Measurements from ENCODE around the gene LOC128125822.

LOC128125822 gene

DNA sequence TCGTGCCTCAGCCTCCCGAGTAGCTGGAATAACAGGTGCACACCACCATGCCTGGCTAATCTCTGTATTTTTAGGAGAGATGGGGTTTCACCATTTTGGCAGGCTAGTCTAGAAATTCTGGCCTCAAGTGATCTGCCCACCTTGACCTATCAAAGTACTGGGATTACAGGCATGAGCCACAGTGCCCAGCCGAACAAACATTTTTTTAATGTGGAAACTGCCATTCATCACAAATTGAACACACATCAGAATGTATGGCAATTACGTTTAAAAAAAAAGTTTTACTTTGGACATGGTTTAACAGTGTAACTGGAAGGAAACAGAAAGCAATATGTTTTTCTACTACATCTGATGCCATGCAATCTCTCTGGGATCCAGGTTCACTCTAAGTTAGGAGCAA is 38.3 kb upstream of the LOC128125822 start:
- no peak overlapping the region for H3K4me3 ChIP-seq
- no peak overlapping the region for H3K27ac ChIP-seq
- TF ChIP-seq POLR2A (IDR thresholded peaks at IDR 0.05): no peak
- no peak for TF ChIP-seq POLR2AphosphoS5 (IDR thresholded peaks at IDR 0.05)
- TF ChIP-seq, protein P1, sequence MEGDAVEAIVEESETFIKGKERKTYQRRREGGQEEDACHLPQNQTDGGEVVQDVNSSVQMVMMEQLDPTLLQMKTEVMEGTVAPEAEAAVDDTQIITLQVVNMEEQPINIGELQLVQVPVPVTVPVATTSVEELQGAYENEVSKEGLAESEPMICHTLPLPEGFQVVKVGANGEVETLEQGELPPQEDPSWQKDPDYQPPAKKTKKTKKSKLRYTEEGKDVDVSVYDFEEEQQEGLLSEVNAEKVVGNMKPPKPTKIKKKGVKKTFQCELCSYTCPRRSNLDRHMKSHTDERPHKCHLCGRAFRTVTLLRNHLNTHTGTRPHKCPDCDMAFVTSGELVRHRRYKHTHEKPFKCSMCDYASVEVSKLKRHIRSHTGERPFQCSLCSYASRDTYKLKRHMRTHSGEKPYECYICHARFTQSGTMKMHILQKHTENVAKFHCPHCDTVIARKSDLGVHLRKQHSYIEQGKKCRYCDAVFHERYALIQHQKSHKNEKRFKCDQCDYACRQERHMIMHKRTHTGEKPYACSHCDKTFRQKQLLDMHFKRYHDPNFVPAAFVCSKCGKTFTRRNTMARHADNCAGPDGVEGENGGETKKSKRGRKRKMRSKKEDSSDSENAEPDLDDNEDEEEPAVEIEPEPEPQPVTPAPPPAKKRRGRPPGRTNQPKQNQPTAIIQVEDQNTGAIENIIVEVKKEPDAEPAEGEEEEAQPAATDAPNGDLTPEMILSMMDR (IDR thresholded peaks at IDR 0.05): no peak
- 90 to 92% methylated on average over 4 of the region's 4 CpGs for WGBS, 2 donors (ENCODE audit: low coverage in 1 of 2)
- ATAC-seq: no peak
- no peaks in the 10 kb centered on the region for H3K9me3 ChIP-seq
- no peaks in the 10 kb centered on the region for H3K4me1 ChIP-seq
- no peaks in the 10 kb centered on the region for H3K36me3 ChIP-seq
- no peaks in the 10 kb centered on the region for H3K27me3 ChIP-seq

DNA sequence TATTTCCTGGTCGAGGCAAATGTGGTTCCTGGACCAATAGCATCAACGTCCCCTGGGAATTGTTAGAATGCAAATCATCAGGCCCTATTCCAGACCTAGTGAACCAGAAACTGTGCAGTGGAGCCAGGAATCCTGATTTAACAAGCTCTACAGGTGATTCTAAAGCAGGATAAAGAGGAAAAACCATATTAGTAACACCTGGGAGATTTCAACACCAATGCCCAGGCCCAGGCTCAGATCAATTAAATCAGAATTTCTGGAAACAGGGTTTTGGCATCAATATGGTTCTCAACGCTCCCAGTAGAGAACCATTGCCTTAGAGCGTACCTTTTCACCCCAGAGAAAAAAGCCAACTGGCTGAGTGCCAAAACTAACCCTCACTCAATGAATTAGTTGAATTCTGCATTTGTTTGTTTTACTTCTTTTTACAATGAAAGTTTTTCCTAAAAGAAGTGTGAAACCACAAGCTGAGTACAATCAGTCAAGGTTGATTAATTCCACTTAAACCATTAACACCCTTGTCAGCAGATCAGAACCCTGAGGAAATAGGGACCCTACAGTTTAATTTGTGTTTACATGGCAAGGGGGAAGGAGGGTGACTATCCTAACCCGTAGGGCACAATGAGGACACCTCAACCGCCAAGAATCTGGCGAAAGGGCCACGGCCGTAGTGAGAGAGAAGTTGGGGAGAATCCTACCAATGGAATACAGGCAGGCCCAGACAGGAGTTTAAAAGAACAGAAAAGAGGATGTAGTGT is 34.9 kb upstream of the LOC128125822 start:
- Histone ChIP-seq H3K4me3 (no peak overlapping the region), H3K36me3 (no peaks in the 10 kb centered on the region), H3K27ac (no peak overlapping the region), H3K4me1 (no peaks in the 10 kb centered on the region), H3K9me3 (no peaks in the 10 kb centered on the region), H3K27me3 (no peaks in the 10 kb centered on the region)
- TF ChIP-seq POLR2AphosphoS5 (IDR thresholded peaks at IDR 0.05) (no peak), EP300 (IDR thresholded peaks at IDR 0.05) (no peak), POLR2A (IDR thresholded peaks at IDR 0.05) (no peak)
- TF ChIP-seq, protein P1 (IDR thresholded peaks at IDR 0.05): no peak
- no peak for ATAC-seq
- 50 to 67% methylated on average over 4 to 6 of the region's 9 CpGs for WGBS, 2 donors (ENCODE audit: low coverage in 1 of 2)

DNA sequence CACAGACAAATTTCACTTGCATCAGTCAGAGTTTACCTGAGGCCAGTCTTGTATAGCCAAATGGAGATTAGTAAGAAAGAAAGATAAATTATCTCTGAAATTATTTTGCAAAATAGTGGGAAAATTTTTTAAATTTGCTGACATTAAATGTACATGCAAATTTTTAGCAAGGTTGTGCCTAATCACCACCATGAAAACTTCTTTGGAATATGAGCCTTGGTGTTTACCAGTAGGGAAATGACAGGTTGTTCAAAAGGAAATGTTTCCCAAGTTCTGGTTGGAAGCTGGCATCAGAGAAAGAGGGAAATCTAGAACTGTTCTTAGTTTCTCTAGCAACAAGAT is 34.4 kb upstream of the LOC128125822 start:
- Histone ChIP-seq H3K36me3 (no peaks in the 10 kb centered on the region), H3K9me3 (no peaks in the 10 kb centered on the region), H3K4me1 (no peaks in the 10 kb centered on the region), H3K4me3 (no peak overlapping the region), H3K27ac (no peak overlapping the region), H3K27me3 (no peaks in the 10 kb centered on the region)
- ATAC-seq: no peak
- TF ChIP-seq EP300 (IDR thresholded peaks at IDR 0.05) (no peak), POLR2A (IDR thresholded peaks at IDR 0.05) (no peak), POLR2AphosphoS5 (IDR thresholded peaks at IDR 0.05) (no peak)

DNA sequence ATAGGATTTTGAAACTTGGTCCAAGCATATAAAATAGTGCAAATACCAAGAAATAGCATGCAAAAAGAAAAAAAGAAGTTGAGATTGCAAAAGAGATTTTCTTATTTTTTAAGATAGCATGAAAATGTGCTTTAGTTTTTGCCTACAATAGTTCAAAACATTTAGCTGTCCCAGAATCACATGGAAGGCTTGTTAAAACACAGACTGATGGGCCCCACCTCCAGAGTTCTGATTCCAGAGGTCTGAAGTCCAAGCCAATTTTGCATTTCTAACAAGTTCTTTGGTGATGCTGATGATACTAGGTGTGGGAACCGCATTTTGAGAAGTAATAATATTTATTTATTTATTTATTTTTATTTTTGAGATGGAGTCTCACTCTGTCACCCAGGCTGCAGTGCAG is 33.7 kb upstream of the LOC128125822 start:
- Histone ChIP-seq H3K4me3 (no peak overlapping the region), H3K4me1 (no peaks in the 10 kb centered on the region), H3K36me3 (no peaks in the 10 kb centered on the region), H3K27ac (no peak overlapping the region), H3K9me3 (no peaks in the 10 kb centered on the region), H3K27me3 (no peaks in the 10 kb centered on the region)
- 82 to 88% methylated on average over 1 of the region's 1 CpG for WGBS, 2 donors (ENCODE audit: low coverage in 1 of 2)
- TF ChIP-seq EP300 (IDR thresholded peaks at IDR 0.05): no peak
- TF ChIP-seq POLR2A (IDR thresholded peaks at IDR 0.05): no peak
- TF ChIP-seq, protein P1 (IDR thresholded peaks at IDR 0.05): no peak
- TF ChIP-seq POLR2AphosphoS5 (IDR thresholded peaks at IDR 0.05): no peak
- ATAC-seq: no peak

DNA sequence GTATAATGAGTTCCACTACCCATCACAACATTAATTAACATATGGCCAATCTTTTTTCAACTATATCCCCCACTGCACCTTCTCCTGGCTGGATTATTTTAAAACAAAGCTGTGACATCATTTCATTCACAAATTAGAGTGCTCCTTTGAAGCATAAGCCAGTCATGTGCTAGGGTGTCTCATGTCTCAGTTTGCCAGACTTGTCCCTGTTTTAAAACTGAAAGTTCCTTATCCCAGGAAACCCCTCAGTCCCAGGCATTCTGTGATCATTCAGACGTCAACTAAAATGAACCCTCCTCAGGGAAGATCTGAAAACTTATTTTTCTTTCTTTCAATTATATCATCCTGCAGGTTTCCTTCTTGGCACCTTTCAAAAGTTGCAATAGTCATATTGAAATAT is 29.3 kb upstream of the LOC128125822 start:
- H3K9me3 ChIP-seq: no peaks in the 10 kb centered on the region
- H3K27ac ChIP-seq: no peak overlapping the region
- TF ChIP-seq POLR2AphosphoS5 (IDR thresholded peaks at IDR 0.05) (no peak), EP300 (IDR thresholded peaks at IDR 0.05) (no peak), POLR2A (IDR thresholded peaks at IDR 0.05) (no peak)
- TF ChIP-seq, protein P1 (IDR thresholded peaks at IDR 0.05): no peak
- no peaks in the 10 kb centered on the region for H3K4me1 ChIP-seq
- H3K27me3 ChIP-seq: no peaks in the 10 kb centered on the region
- 60% methylated on average over 1 of the region's 1 CpG; no CpG with 5 or more reads in 1 of the 2 donors for WGBS, 2 donors (ENCODE audit: low coverage in 1 of 2)
- no peak for ATAC-seq
- no peaks in the 10 kb centered on the region for H3K36me3 ChIP-seq
- H3K4me3 ChIP-seq: no peak overlapping the region
